Astrocyte (in vitro differentiated cells and primary cell): ENCODE measurements around the gene TENT4B. TPM values are rescaled to one million over a fixed set of nuclear protein-coding genes. Genes with fewer than 3 reads are reported as not detected.

Source experiments
- DNase-seq: peaks from one replicate; pipeline ENCODE4 v3.0.0-alpha.2; 2010; ENCODE audit warnings: low read depth
- FAIRE-seq: peaks from 2 replicates; lab custom pipeline; 2011; peaks lifted over from hg19 to GRCh38; lab: Jason Lieb, UNC
- H2AFZ ChIP-seq: 2 replicates; pipeline ENCODE4 v1.6.0; 2012; ENCODE audit warnings: low read depth, low read length, inconsistent platforms
- H3K27ac ChIP-seq: 2 replicates; pipeline ENCODE4 v1.5.1; 2011; ENCODE audit warnings: low read depth, low read length, inconsistent platforms
- H3K27me3 ChIP-seq: 2 replicates; pipeline ENCODE4 v1.6.0; 2011; ENCODE audit warnings: low read length, inconsistent platforms; ENCODE audit not compliant: insufficient read depth
- H3K36me3 ChIP-seq: 2 replicates; pipeline ENCODE4 v1.5.1; 2011; ENCODE audit warnings: low read length, inconsistent platforms; ENCODE audit not compliant: insufficient read depth
- H3K4me1 ChIP-seq: 2 replicates; pipeline ENCODE4 v1.5.1; 2011; ENCODE audit warnings: low read length, inconsistent platforms; ENCODE audit not compliant: insufficient read depth
- H3K4me2 ChIP-seq: 2 replicates; pipeline ENCODE4 v1.6.0; 2012; ENCODE audit warnings: low read length, inconsistent platforms
- H3K4me3 ChIP-seq: 2 replicates; pipeline ENCODE4 v1.5.1; 2011; ENCODE audit warnings: low read depth, mild to moderate bottlenecking, low read length, inconsistent platforms; ENCODE audit not compliant: insufficient read depth
- H3K79me2 ChIP-seq: 2 replicates; pipeline ENCODE4 v1.6.0; 2012; ENCODE audit warnings: mild to moderate bottlenecking, low read length, inconsistent platforms; ENCODE audit not compliant: insufficient read depth
- H3K9ac ChIP-seq: 2 replicates; pipeline ENCODE4 v1.6.0; 2012; ENCODE audit warnings: mild to moderate bottlenecking, low read length, inconsistent platforms
- H3K9me3 ChIP-seq: 2 replicates; pipeline ENCODE4 v1.5.1; 2012; ENCODE audit warnings: low read depth, mild to moderate bottlenecking, low read length, inconsistent platforms; ENCODE audit not compliant: insufficient read depth
- H4K20me1 ChIP-seq: 2 replicates; pipeline ENCODE4 v1.6.0; 2012; ENCODE audit warnings: low read length, inconsistent platforms; ENCODE audit not compliant: insufficient read depth
- H3K27ac Mint-ChIP-seq: one replicate; pipeline ENCODE4 v1.8.0; 2021; ENCODE audit warnings: mild to moderate bottlenecking, mixed read lengths; ENCODE audit not compliant: unreplicated experiment
- H3K27me3 Mint-ChIP-seq: one replicate; pipeline ENCODE4 v1.8.0; 2021; ENCODE audit warnings: low read depth, mixed read lengths; ENCODE audit not compliant: unreplicated experiment
- H3K36me3 Mint-ChIP-seq: one replicate; pipeline ENCODE4 v1.8.0; 2021; ENCODE audit warnings: low read depth, mixed read lengths; ENCODE audit not compliant: unreplicated experiment
- H3K4me1 Mint-ChIP-seq: one replicate; pipeline ENCODE4 v1.8.0; 2021; ENCODE audit warnings: low read depth, mixed read lengths; ENCODE audit not compliant: unreplicated experiment
- H3K4me3 Mint-ChIP-seq: one replicate; pipeline ENCODE4 v1.8.0; 2021; ENCODE audit warnings: mild to moderate bottlenecking, moderate library complexity, mixed read lengths; ENCODE audit not compliant: unreplicated experiment
- H3K9me3 Mint-ChIP-seq: one replicate; pipeline ENCODE4 v1.8.0; 2021; ENCODE audit warnings: mild to moderate bottlenecking, mixed read lengths; ENCODE audit not compliant: unreplicated experiment
- EZH2 ChIP-seq: IDR thresholded peaks from 2 replicates; pipeline ENCODE4 v1.6.1; 2012; ENCODE audit warnings: mild to moderate bottlenecking, low read length, inconsistent platforms; ENCODE audit not compliant: insufficient read depth
- total RNA-seq: library from RNA; stranded (reverse); gene quantifications from 2 replicates; pipeline ENCODE4 v1.2.1, GENCODE V29; 2021
- TF ChIP-seq, protein P1 (sequence below): IDR thresholded peaks from 2 replicates; pipeline ENCODE4 v1.5.1; 2011; ENCODE audit warnings: low read depth, mild to moderate bottlenecking, inconsistent platforms, low read length, moderate library complexity; ENCODE audit not compliant: insufficient read depth

The TENT4B gene
- total RNA-seq, 1 donor from 2014 or later, result 17.0 TPM

DNA sequence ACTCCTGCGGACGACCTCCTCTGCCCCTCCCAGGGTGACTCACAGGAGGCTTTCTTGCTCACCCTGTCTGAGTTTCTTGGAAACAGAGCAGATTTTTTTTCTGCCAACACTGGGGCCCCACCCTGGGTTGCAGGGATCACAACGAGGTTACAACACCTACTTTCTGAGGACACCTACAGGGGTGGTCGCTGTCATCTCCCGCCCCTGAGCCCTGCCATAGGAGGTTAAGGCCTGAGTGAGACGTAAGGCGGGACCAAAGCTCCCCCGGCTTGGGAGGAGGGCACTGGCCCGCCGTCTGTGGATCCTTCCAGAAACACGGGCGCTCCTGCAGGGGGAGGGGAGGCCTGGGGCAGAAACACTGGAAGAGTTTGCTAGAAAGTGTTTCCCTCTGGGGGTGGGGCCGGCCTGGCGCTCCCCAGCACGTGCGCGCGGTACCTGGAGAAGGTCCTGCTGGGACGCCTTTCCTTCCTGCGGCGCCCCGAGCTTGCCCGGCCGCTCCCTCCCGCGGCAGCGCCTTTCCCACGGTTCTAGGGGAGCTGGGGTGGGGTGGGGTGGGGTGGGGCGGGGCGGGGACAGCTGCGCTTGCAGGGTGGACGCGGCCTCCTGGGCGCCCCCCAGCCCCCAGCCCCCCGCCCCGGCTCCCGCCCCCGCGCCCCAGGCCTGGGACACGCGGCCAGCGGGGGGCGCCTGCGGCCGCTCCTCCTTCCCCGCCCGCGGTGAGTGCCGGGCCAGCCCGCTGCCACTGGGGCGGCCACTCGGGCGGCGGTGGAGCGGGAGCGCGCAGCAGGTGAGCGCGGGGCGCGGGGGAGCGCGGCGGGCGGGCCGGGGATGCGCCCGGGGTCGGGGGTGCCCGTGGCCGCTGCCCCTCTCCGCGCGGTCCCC, 92.6 kb downstream of the TENT4B start:
- peaks cover 4% of the 10 kb centered on the region for H3K36me3 Mint-ChIP-seq
- H3K27ac Mint-ChIP-seq, result peak overlapping the region; percentile 34
- H3K4me2 ChIP-seq, result peak overlapping the region; percentile 91
- DNase-seq, result peak; percentile 47
- peaks cover 21% of the 10 kb centered on the region for H3K4me1 ChIP-seq
- peak overlapping the region; percentile 82 for H3K4me3 Mint-ChIP-seq
- no peaks in the 10 kb centered on the region for H3K27me3 Mint-ChIP-seq
- TF ChIP-seq, protein P1, sequence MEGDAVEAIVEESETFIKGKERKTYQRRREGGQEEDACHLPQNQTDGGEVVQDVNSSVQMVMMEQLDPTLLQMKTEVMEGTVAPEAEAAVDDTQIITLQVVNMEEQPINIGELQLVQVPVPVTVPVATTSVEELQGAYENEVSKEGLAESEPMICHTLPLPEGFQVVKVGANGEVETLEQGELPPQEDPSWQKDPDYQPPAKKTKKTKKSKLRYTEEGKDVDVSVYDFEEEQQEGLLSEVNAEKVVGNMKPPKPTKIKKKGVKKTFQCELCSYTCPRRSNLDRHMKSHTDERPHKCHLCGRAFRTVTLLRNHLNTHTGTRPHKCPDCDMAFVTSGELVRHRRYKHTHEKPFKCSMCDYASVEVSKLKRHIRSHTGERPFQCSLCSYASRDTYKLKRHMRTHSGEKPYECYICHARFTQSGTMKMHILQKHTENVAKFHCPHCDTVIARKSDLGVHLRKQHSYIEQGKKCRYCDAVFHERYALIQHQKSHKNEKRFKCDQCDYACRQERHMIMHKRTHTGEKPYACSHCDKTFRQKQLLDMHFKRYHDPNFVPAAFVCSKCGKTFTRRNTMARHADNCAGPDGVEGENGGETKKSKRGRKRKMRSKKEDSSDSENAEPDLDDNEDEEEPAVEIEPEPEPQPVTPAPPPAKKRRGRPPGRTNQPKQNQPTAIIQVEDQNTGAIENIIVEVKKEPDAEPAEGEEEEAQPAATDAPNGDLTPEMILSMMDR, result no peak
- no peak for TF ChIP-seq EZH2
- no peaks in the 10 kb centered on the region for H3K79me2 ChIP-seq
- no peaks in the 10 kb centered on the region for H3K9me3 ChIP-seq
- peaks cover 3% of the 10 kb centered on the region for H3K27me3 ChIP-seq
- H3K9me3 Mint-ChIP-seq, result no peaks in the 10 kb centered on the region
- H3K27ac ChIP-seq, result peak overlapping the region; percentile 30
- H2AFZ ChIP-seq, result peak overlapping the region; percentile 87
- no peaks in the 10 kb centered on the region for H3K36me3 ChIP-seq
- H3K9ac ChIP-seq, result peak overlapping the region; percentile 69
- peaks cover 10% of the 10 kb centered on the region for H3K4me1 Mint-ChIP-seq
- FAIRE-seq, result no peak
- H3K4me3 ChIP-seq, result peak overlapping the region; percentile 57
- H4K20me1 ChIP-seq, result no peaks in the 10 kb centered on the region

DNA sequence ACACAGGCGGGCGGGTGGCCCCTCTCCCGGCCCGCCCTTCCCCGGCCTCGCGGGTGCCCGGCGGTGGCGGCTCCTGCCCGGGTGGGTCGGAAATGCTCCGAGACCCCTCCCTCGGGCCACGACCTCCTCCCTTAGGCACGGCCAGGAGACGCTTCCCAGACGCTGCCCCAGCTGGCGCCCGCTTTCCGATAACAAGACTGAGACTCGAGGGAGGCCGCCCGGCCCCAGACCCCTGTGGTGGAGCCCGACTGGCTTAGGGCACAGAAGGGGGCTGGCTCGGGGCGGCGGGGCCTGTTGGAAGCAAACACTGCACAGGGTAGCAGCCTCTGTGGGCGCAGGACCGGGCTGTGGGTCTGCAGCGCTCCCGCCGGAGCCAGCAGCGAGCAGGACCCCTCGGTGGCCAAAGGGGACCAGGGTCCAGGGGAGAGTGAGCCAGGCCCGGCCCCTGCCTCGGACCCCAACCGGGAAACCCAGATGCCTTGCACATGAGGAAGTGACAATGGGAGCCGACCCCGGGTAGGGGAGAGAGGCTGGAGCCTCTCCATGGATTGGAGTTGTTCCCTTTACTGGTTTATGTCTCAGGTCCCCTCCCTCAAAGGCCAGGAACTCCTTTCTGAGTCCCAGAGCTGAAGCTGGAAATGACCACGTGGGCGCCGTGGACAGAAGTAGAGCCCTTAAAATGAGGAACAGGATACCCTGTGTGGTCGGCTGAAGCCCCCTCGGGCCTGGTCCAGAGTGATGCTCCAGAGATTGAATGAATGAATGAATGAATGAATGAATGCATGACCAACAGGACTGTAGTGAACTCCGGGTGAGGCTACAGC, 93.4 kb downstream of the TENT4B start:
- Histone ChIP-seq H3K4me1 (peaks cover 26% of the 10 kb centered on the region), H4K20me1 (no peaks in the 10 kb centered on the region), H3K4me2 (peak overlapping the region; percentile 87), H3K27me3 (no peaks in the 10 kb centered on the region), H3K9ac (peak overlapping the region; percentile 54), H3K4me3 (peak overlapping the region; percentile 57), H3K9me3 (no peaks in the 10 kb centered on the region), H3K79me2 (no peaks in the 10 kb centered on the region), H2AFZ (peak overlapping the region; percentile 73), H3K36me3 (no peaks in the 10 kb centered on the region), H3K27ac (no peak overlapping the region)
- H3K9me3 Mint-ChIP-seq, result no peaks in the 10 kb centered on the region
- no peak overlapping the region for H3K27ac Mint-ChIP-seq
- no peak for TF ChIP-seq EZH2
- TF ChIP-seq, protein P1, result no peak
- H3K27me3 Mint-ChIP-seq, result no peaks in the 10 kb centered on the region
- FAIRE-seq (no peak), DNase-seq (no peak)
- peaks cover 6% of the 10 kb centered on the region for H3K36me3 Mint-ChIP-seq
- peaks cover 15% of the 10 kb centered on the region for H3K4me1 Mint-ChIP-seq
- H3K4me3 Mint-ChIP-seq, result peak overlapping the region; percentile 80
